CD4-positive, alpha-beta T cell treated with Interleukin-10 for 1 hour (primary cell): ENCODE data around the gene SASH1.
A peak's percentile ranks its signal among the peaks of the same experiment; 100 is the strongest.

Experiments
- DNase-seq: peaks from one replicate; pipeline ENCODE4 v3.0.0-alpha.2; 2020

Gene SASH1

GRCh38 chr6:148438632-148439031 lies 96.0 kb downstream of the SASH1 start:
- no peak for DNase-seq

- DNase-seq = no peak
Measured at GRCh38 chr6:148440016-148440415, 97.4 kb downstream of the SASH1 start.

GRCh38 chr6:148440877-148441453 lies 98.3 kb downstream of the SASH1 start:
- no peak for DNase-seq

GRCh38 chr6:148441454-148441911 lies 98.8 kb downstream of the SASH1 start:
- DNase-seq = no peak

GRCh38 chr6:148443798-148444560 lies 101.3 kb downstream of the SASH1 start:
- no peak for DNase-seq

- no peak for DNase-seq
Measured at GRCh38 chr6:148445116-148445515, 102.5 kb downstream of the SASH1 start.

- DNase-seq = no peak
Measured at GRCh38 chr6:148445620-148446019, 103.0 kb downstream of the SASH1 start.

- no peak for DNase-seq
Measured at GRCh38 chr6:148446681-148447080, 104.0 kb downstream of the SASH1 start.

- no peak for DNase-seq
Measured at GRCh38 chr6:148447521-148448230, 105.0 kb downstream of the SASH1 start.

- DNase-seq = no peak
Measured at GRCh38 chr6:148448369-148449012, 105.9 kb downstream of the SASH1 start.

- no peak for DNase-seq
Measured at GRCh38 chr6:148450866-148451265, 108.2 kb downstream of the SASH1 start.

- peak; percentile 32 for DNase-seq
Measured at GRCh38 chr6:148451690-148452089, 109.1 kb downstream of the SASH1 start.

- no peak for DNase-seq
Measured at GRCh38 chr6:148452876-148453275, 110.2 kb downstream of the SASH1 start.

- DNase-seq = no peak
Measured at GRCh38 chr6:148453906-148454305, 111.3 kb downstream of the SASH1 start.

GRCh38 chr6:148455225-148455624 lies 112.6 kb downstream of the SASH1 start:
- no peak for DNase-seq

- DNase-seq = no peak
Measured at GRCh38 chr6:148455674-148456558, 113.3 kb downstream of the SASH1 start.

- DNase-seq = no peak
Measured at GRCh38 chr6:148457137-148457842, 114.7 kb downstream of the SASH1 start.

- no peak for DNase-seq
Measured at GRCh38 chr6:148457843-148458159, 115.2 kb downstream of the SASH1 start.

- no peak for DNase-seq
Measured at GRCh38 chr6:148459238-148459637, 116.6 kb downstream of the SASH1 start.

GRCh38 chr6:148460876-148461646 lies 118.4 kb downstream of the SASH1 start:
- DNase-seq = no peak

GRCh38 chr6:148461986-148462577 lies 119.4 kb downstream of the SASH1 start:
- no peak for DNase-seq
